Heart right ventricle (tissue), 16 donors: ENCODE measurements around the gene ZNF853. TPM values are rescaled to one million over a fixed set of nuclear protein-coding genes. Genes with fewer than 3 reads are reported as not detected.

Experiments used
- ATAC-seq, 8 donors: fragments of 200-7000 bp; cut with Tn5 transposase; one replicate each; pipeline ENCODE4 v1.9.1; 2020; ENCODE audit warnings: mild to moderate bottlenecking in 8 of 8, moderate library complexity in 8 of 8, moderate number of reproducible peaks in 1 of 8
- DNase-seq, 2 donors: peaks; one replicate each; pipeline ENCODE4 v3.0.0-alpha.2; 2020
- H3K27ac ChIP-seq, 10 donors: fragments of 200-600 bp; sonication (generic) in 2 of 10; one replicate each; pipeline versions ENCODE4 v1.5.0 to v1.8.0; 2020 to 2022; ENCODE audit warnings: mild to moderate bottlenecking in 3 of 10
- H3K27me3 ChIP-seq, 7 donors: fragments of 200-600 bp; one replicate each; pipeline ENCODE4 v1.8.0; 2021 to 2022; ENCODE audit warnings: mild to moderate bottlenecking in 2 of 7
- H3K36me3 ChIP-seq, 9 donors: fragments of 200-600 bp; sonication (generic) in 1 of 9; one replicate each; pipeline versions ENCODE4 v1.5.0 to v1.8.0; 2020 to 2022; ENCODE audit warnings: mild to moderate bottlenecking in 2 of 9
- H3K4me1 ChIP-seq, 9 donors: fragments of 200-600 bp; sonication (generic) in 1 of 9; one replicate each; pipeline versions ENCODE4 v1.5.0 to v1.8.0; 2020 to 2022; ENCODE audit warnings: mild to moderate bottlenecking in 4 of 9
- H3K4me3 ChIP-seq, 10 donors: fragments of 200-600 bp; sonication (generic) in 2 of 10; one replicate each; pipeline versions ENCODE4 v1.5.0 to v1.8.0; 2020 to 2022; ENCODE audit warnings: mild to moderate bottlenecking in 7 of 10, moderate library complexity in 2 of 10
- H3K9me3 ChIP-seq, 11 donors: fragments of 200-600 bp in 10 of 11; sonication (generic) in 2 of 11; one replicate each; pipeline versions ENCODE4 v1.5.0 to v1.8.0; 2013 to 2022; ENCODE audit warnings: mild to moderate bottlenecking in 2 of 11, control low read depth in 1 of 11, moderate library complexity in 1 of 11
- WGBS, 2 donors: extraction: QIAGEN DNeasy Blood & Tissue Kit; methylation state at CpG; one replicate each; pipeline ENCODE4 v1.1.7; 2013; ENCODE audit warnings: inconsistent platforms in 1 of 2; 5-methylcytosine and 5-hydroxymethylcytosine counted together
- intact Hi-C, 10 donors: fragments of 100-400 bp; cut with DNase I; formaldehyde crosslinking; loops; one replicate each; pipeline versions ENCODE4 v1.11.1 to v1.14.2; 2022
- polyA plus RNA-seq, 2 donors: library from polyadenylated mRNA; stranded (reverse); fragments of 200-250 nt; gene quantifications; one replicate each; pipeline ENCODE4 v1.2.3, GENCODE V29; 2013
- total RNA-seq, 10 donors: library from RNA; stranded (reverse); fragmentation: NEBNext Ultra II Directional in 3 of 10; extraction: Animal tissue kit (Norgen Biotek cat#: 25700) in 3 of 10; gene quantifications; one replicate each; pipeline versions ENCODE4 v1.2.1 to v1.2.4, GENCODE V29; 2021 to 2023
- TF ChIP-seq, protein P1 (sequence below), 9 donors: fragments of 200-600 bp; sonication (generic) in 2 of 9; IDR thresholded peaks; one replicate each; pipeline versions ENCODE4 v1.5.0 to v1.8.0; 2021 to 2022; ENCODE audit warnings: antibody characterized with exemption in 9 of 9, mild to moderate bottlenecking in 5 of 9, moderate library complexity in 1 of 9
- donor health status: Arrhythmogenic right ventricular cardiomyopathy.
- donor health status: ischemic (EF 13 %, LVEDD 7.1; RV severe dilation, severe dysfunction).
- donor health status: healthy with polysubstance abuse.
- donor health status: DM: no; HTN: yes; CAD: no.
- donor health status: DM: no; HTN: no; CAD: no.
- donor health status: ischemic (EF 25% LVEDD 6.9; RV normal size, moderate dysfunction).
- donor health status: ischemic (EF 25% LVEDD 5.7; RV mildly dilated, moderate dysfunction).
- donor health status: healthy.
- donor health status: DM: yes; HTN: yes; CAD: no.
- donor health status: Ischemic cardiomyopathy.
- donor health status: ischemic (EF 35%, LVEDD 5.7; RV mildly dilated, moderate dysfunction).
- donor health status: nonischemic (EF 11% LVEDD 7.7; RV severe dilation, severe dysfunction).
- donor health status: DM: yes; HTN: yes; CAD: no.
- donor health status: PGD.
- donor health status: ischemic (EF 29% LVEDD 5.4; RV normal size, mild dysfunction).
- donor health status: nonischemic (EF 23%, LVEDD 6.1; RV moderate dilation, normal function).

ZNF853 gene
- total and polyA plus RNA-seq, 12 donors, result 1.2 to 16.3 (median 13.2) TPM

DNA sequence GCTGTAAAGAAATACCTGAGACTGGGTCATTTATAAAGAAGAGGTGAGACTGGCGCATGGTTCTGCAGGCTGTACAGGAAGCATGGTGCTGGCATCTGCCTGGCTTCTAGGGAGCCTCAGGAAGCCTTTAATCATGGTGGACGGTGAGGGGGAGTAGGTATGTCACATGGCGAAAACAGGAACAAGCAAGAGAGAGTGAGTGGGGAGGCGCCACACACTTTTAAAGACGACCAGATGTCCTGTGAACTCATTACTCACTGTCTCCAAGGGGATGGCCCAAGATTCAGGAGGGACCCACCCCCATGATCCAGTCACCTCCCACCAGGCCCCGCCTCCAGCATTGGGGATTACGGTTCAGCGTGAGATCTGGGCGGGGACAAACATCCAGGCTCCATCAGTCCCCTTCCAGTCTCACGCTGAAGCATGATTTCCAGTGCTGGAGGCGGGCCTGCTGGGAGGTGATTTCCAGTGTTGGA is 24.9 kb downstream of the ZNF853 start:
- Histone ChIP-seq H3K4me1 (peaks cover 4 to 36% (median 21%) of the 10 kb centered on the region in 9 donors), H3K27me3 (no peaks in the 10 kb centered on the region), H3K36me3 (peaks cover 0 to 64% (median 13%) of the 10 kb centered on the region in 9 donors), H3K27ac (no peak overlapping the region), H3K4me3 (no peak overlapping the region), H3K9me3 (no peaks in the 10 kb centered on the region)
- WGBS, 2 donors, result 61 to 64% methylated on average over 11 of the region's 11 CpGs
- DNase-seq, result peak in 1 of 2 donors; percentile 32
- intact Hi-C loops, result no loop called here
- TF ChIP-seq, protein P1, sequence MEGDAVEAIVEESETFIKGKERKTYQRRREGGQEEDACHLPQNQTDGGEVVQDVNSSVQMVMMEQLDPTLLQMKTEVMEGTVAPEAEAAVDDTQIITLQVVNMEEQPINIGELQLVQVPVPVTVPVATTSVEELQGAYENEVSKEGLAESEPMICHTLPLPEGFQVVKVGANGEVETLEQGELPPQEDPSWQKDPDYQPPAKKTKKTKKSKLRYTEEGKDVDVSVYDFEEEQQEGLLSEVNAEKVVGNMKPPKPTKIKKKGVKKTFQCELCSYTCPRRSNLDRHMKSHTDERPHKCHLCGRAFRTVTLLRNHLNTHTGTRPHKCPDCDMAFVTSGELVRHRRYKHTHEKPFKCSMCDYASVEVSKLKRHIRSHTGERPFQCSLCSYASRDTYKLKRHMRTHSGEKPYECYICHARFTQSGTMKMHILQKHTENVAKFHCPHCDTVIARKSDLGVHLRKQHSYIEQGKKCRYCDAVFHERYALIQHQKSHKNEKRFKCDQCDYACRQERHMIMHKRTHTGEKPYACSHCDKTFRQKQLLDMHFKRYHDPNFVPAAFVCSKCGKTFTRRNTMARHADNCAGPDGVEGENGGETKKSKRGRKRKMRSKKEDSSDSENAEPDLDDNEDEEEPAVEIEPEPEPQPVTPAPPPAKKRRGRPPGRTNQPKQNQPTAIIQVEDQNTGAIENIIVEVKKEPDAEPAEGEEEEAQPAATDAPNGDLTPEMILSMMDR (IDR thresholded peaks at IDR 0.05), result no peak
- ATAC-seq, result peak in 6 of 8 donors; percentile 8 to 42 (median 28)

DNA sequence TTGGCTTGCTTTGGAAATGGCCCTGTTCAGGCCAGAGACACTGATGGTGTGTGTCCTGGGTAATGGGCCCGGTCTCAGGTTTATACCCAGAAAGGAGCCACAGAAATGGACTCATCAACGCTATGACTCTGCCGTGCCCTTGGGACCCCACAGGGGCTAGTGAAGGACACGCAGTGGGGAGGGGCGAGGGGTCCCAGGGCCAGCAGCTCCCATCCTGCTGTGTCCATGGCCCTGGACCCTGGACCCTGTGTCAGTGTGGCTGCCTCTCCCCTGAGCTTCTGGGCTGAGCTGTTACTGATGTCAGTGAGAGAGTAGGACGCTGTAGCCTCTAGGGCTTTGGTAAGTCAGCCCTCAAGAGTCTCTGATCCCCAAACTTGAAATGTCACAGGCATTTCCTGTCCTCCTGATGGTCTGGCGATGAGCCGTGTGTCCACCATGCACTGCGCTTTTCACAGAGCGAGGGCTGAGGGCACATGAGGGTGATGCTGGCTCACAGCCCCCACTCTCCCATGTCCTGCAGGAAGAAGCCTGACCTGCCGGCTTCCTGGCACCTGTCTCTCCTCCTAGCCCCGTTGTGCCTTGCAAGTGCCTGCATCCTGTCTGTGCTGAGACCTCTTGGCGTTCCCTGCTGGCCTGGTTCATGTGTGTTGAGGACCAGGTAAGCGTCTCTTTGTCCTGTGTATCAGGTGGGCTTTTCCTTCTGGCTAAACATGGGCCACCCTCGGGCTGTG is 26.1 kb downstream of the ZNF853 start:
- DNase-seq (no peak), ATAC-seq (no peak)
- H3K27me3 ChIP-seq, result no peaks in the 10 kb centered on the region
- H3K9me3 ChIP-seq, result no peaks in the 10 kb centered on the region
- 84 to 87% methylated on average over 15 of the region's 15 CpGs for WGBS, 2 donors
- H3K4me3 ChIP-seq, result no peak overlapping the region
- TF ChIP-seq, protein P1 (IDR thresholded peaks at IDR 0.05), result no peak
- H3K4me1 ChIP-seq, result peaks cover 4 to 32% (median 18%) of the 10 kb centered on the region in 9 donors
- H3K27ac ChIP-seq, result no peak overlapping the region
- peaks cover 0 to 76% (median 13%) of the 10 kb centered on the region in 9 donors for H3K36me3 ChIP-seq
- intact Hi-C loops, result no loop called here

DNA sequence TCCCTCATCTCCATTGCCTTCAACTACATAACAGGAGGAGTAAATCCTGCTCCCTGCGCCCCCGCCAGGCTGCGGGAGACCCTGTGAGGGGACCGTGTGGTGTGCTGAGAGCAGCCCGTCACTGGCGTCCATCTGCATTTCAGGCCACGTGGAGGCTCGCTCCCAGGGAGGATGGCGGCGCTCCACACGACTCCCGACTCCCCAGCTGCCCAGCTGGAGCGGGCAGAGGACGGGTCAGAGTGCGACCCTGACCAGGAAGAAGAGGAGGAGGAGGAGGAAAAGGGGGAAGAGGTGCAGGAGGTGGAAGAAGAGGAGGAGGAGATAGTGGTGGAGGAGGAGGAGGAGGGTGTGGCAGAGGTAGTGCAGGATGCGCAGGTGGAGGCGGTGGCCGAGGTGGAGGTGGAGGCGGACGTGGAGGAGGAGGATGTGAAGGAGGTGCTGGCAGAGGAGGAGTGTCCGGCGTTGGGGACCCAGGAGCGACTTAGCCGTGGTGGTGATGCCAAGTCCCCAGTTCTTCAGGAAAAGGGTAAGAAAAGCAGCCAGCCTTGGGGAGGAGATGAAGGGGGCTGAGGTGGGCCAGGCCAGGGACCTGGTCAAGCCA is 26.9 kb downstream of the ZNF853 start:
- TF ChIP-seq, protein P1 (IDR thresholded peaks at IDR 0.05), result no peak
- no peak for DNase-seq

DNA sequence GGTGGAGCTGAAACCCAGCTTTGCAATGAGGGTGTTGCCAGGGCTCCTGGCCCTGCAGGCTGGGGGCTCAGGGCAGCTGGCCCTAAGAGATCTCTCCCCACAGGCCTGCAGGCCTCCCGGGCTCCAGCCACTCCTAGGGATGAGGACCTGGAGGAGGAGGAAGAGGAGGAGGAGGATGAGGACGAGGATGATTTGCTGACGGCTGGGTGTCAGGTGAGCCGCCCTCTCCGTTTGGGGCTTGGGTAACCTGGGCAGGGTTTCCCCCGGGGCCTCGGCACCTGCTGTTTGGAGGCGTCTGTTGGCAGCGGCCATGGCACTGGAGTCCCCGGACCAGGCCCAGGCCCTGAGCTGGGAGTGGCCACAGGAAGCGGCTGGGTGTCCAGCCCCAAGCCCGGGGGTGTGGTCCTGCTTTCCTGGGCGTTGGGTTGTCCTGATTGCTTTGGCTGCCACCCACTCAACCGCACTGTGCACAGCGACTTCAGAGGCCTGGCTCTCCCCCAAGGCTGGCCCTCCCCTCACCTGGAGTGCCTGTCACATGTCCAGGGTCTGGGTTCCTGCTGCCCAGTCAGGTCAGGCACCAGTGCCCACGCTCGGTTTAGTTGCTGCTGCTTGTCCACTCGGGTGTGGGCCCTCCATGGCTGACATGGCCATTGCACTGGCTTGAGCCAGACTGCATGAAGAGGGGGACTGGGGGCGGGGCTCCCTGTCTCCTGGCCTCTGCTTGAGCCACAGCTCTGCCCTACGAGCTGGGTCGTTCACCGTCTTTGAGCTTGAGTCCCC is 27.6 kb downstream of the ZNF853 start:
- WGBS, 2 donors, result 82 to 87% methylated on average over 22 of the region's 22 CpGs
- intact Hi-C loops, result no loop called here

More for the DNA sequence above, 26.9 kb downstream of the ZNF853 start:
- intact Hi-C loops, result no loop called here
- Histone ChIP-seq H3K36me3 (peaks cover 0 to 84% (median 13%) of the 10 kb centered on the region in 9 donors), H3K27me3 (no peaks in the 10 kb centered on the region), H3K9me3 (no peaks in the 10 kb centered on the region), H3K27ac (no peak overlapping the region), H3K4me1 (peaks cover 4 to 31% (median 14%) of the 10 kb centered on the region in 9 donors), H3K4me3 (no peak overlapping the region)
- ATAC-seq, result no peak
- 92 to 93% methylated on average over 22 to 24 of the region's 24 CpGs for WGBS, 2 donors

More for the DNA sequence above, 27.6 kb downstream of the ZNF853 start:
- no peak overlapping the region for H3K4me3 ChIP-seq
- H3K27ac ChIP-seq, result no peak overlapping the region
- peaks cover 0 to 91% (median 13%) of the 10 kb centered on the region in 9 donors for H3K36me3 ChIP-seq
- DNase-seq (no peak), ATAC-seq (no peak)
- TF ChIP-seq, protein P1 (IDR thresholded peaks at IDR 0.05), result no peak
- no peaks in the 10 kb centered on the region for H3K27me3 ChIP-seq
- H3K9me3 ChIP-seq, result no peaks in the 10 kb centered on the region
- H3K4me1 ChIP-seq, result peaks cover 2 to 29% (median 10%) of the 10 kb centered on the region in 9 donors
